ENCODE results near the gene BBOX1.

BBOX1 gene

DNA sequence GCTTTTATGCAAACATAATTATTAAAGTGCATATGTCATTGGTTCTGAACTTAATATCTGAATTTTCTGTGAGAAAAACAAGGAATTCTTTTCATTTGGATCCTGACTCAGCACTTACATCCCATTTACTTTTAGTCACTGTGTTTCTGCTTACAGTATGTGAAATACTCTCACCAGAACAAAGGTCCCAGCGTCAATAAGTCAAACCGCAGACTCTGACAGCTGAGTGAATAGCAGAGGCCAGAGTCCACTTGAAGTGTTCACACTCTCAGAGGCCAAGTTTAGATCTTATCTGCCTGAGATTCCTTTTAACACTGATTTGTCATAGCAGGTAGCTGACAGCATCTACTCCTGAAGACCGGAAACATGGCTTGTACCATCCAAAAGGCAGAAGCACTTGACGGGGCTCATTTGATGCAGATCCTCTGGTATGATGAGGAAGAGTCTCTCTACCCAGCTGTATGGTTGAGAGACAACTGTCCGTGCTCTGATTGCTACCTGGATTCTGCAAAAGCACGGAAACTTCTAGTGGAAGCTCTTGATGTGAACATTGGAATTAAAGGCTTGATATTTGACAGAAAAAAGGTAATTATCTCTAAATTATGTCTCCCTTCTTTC is 14.6 kb downstream of the BBOX1 start:
- Histone ChIP-seq H3K4me2 (ENCODE audit: low read length, poor library complexity, severe bottlenecking) (no peak overlapping the region), H3K18ac (ENCODE audit: low read depth in 1 of 2, low read length in 2 of 2) (no peak overlapping the region), H3K27me3 (ENCODE audit: control insufficient read depth in 1 of 2, insufficient read depth in 1 of 2, low read length in 2 of 2) (no peaks in the 10 kb centered on the region), H2BK12ac (ENCODE audit: low read length in 2 of 2) (no peak overlapping the region), H3K27ac (ENCODE audit: low read length, poor library complexity, severe bottlenecking) (no peak overlapping the region), H3K4me1 (ENCODE audit: control insufficient read depth, insufficient read depth, low read depth, low read length) (no peaks in the 10 kb centered on the region), H2BK15ac (ENCODE audit: low read depth, poor library complexity, severe bottlenecking) (no peak overlapping the region), H3K14ac (ENCODE audit: low read length in 2 of 2) (no peak overlapping the region), H3K9me3 (ENCODE audit: control insufficient read depth, low read length) (peaks cover 25% of the 10 kb centered on the region), H3K9ac (ENCODE audit: low read length) (no peak overlapping the region), H4K8ac (ENCODE audit: low read length) (no peak overlapping the region), H3K79me1 (replicated peaks; ENCODE audit: low read length, poor library complexity, severe bottlenecking) (no peaks in the 10 kb centered on the region), H2AK5ac (ENCODE audit: low read length, severe bottlenecking) (no peak overlapping the region), H2AFZ (ENCODE audit: low read depth, low read length) (no peak overlapping the region), H2BK120ac (ENCODE audit: low read depth, low read length) (no peak overlapping the region), H3K23ac (ENCODE audit: low read length in 2 of 2) (no peak overlapping the region), H4K91ac (ENCODE audit: low read length) (no peak overlapping the region), H3K4me3 (ENCODE audit: insufficient read depth in 1 of 2, low read depth in 1 of 2, low read length in 2 of 2) (no peak overlapping the region), H2BK5ac (ENCODE audit: low read depth, low read length, poor library complexity, severe bottlenecking) (no peak overlapping the region), H3K36me3 (ENCODE audit: control insufficient read depth in 1 of 2, insufficient read depth in 2 of 2, low read depth in 1 of 2, low read length in 2 of 2) (peaks cover 0 to 2% of the 10 kb centered on the region in 2 experiments), H3K4ac (ENCODE audit: low read depth in 1 of 2, low read length in 2 of 2) (no peak overlapping the region)
- 52% methylated on average over 6 of the region's 6 CpGs for WGBS
- peak; percentile 79 for DNase-seq

DNA sequence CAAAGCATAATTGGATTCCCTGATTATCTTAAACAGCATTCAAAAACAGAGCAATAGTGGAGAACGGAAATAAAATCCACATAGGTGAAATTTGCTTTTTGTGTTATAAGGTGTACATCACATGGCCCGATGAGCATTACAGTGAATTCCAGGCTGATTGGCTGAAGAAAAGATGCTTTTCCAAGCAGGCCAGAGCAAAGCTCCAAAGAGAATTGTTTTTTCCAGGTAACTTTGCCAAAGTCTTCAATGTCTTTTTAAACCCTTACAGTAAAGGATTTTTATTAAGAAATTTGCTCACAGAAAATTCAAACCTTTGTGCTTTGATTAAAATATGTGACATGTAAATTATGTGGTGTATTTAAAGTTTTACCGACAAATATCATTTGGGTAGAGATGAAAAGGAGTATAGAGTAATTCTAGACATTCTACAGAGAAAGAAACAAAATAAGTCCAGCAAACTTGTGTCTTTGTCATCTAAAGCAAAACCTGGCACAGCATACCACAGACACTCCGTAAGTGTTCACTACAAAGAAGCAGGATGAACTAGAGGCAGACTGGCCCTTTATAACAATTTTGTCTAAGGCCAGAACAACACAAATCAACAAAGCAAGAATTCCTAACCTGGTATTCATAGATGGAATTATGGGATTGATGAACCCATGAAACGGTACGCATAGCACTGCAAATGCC is 16.6 kb downstream of the BBOX1 start:
- Histone ChIP-seq H3K79me1 (replicated peaks; ENCODE audit: low read length, poor library complexity, severe bottlenecking) (no peaks in the 10 kb centered on the region), H3K27ac (ENCODE audit: low read length, poor library complexity, severe bottlenecking) (no peak overlapping the region), H3K9ac (ENCODE audit: low read length) (no peak overlapping the region), H2BK5ac (ENCODE audit: low read depth, low read length, poor library complexity, severe bottlenecking) (no peak overlapping the region), H3K4me2 (ENCODE audit: low read length, poor library complexity, severe bottlenecking) (no peak overlapping the region), H3K4me3 (ENCODE audit: insufficient read depth in 1 of 2, low read depth in 1 of 2, low read length in 2 of 2) (no peak overlapping the region), H3K9me3 (ENCODE audit: control insufficient read depth, low read length) (peaks cover 24% of the 10 kb centered on the region), H2BK15ac (ENCODE audit: low read depth, poor library complexity, severe bottlenecking) (no peak overlapping the region), H3K23ac (ENCODE audit: low read length in 2 of 2) (no peak overlapping the region), H3K27me3 (ENCODE audit: control insufficient read depth in 1 of 2, insufficient read depth in 1 of 2, low read length in 2 of 2) (no peaks in the 10 kb centered on the region), H3K4me1 (ENCODE audit: control insufficient read depth, insufficient read depth, low read depth, low read length) (no peaks in the 10 kb centered on the region), H2AFZ (ENCODE audit: low read depth, low read length) (no peak overlapping the region), H3K4ac (ENCODE audit: low read depth in 1 of 2, low read length in 2 of 2) (no peak overlapping the region), H3K18ac (ENCODE audit: low read depth in 1 of 2, low read length in 2 of 2) (no peak overlapping the region), H2BK12ac (ENCODE audit: low read length in 2 of 2) (no peak overlapping the region), H4K91ac (ENCODE audit: low read length) (no peak overlapping the region), H3K36me3 (ENCODE audit: control insufficient read depth in 1 of 2, insufficient read depth in 2 of 2, low read depth in 1 of 2, low read length in 2 of 2) (peaks cover 0 to 2% of the 10 kb centered on the region in 2 experiments), H2BK120ac (ENCODE audit: low read depth, low read length) (no peak overlapping the region), H4K8ac (ENCODE audit: low read length) (no peak overlapping the region), H3K14ac (ENCODE audit: low read length in 2 of 2) (no peak overlapping the region), H2AK5ac (ENCODE audit: low read length, severe bottlenecking) (no peak overlapping the region)
- WGBS = 94% methylated on average over 5 of the region's 6 CpGs
- DNase-seq = no peak

DNA sequence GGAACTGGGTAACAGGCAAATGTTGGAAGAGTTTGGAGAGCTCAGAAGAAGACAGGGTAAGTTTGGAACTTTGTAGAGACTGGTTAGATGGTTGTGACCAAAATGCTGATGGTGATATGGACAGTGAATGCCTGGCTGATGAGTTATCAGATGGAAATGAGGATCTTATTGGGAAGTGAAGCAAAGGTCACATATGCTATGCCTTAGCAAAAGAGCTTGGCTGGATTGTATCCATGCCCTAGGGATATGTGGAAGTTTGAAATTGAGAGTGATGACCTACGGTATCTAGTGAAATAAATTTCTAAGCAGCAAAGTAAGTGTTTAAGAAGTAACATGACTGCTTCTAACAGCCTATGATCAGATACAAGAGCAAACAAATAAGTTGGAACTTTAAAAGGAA is 17.8 kb downstream of the BBOX1 start:
- no peak overlapping the region for H3K4ac ChIP-seq (ENCODE audit: low read depth in 1 of 2, low read length in 2 of 2)
- no peaks in the 10 kb centered on the region for H3K27me3 ChIP-seq (ENCODE audit: control insufficient read depth in 1 of 2, insufficient read depth in 1 of 2, low read length in 2 of 2)
- no peak overlapping the region for H3K18ac ChIP-seq (ENCODE audit: low read depth in 1 of 2, low read length in 2 of 2)
- no peak overlapping the region for H2BK5ac ChIP-seq (ENCODE audit: low read depth, low read length, poor library complexity, severe bottlenecking)
- H2BK12ac ChIP-seq (ENCODE audit: low read length in 2 of 2) = no peak overlapping the region
- no peak for DNase-seq
- no peak overlapping the region for H3K9ac ChIP-seq (ENCODE audit: low read length)
- no peak overlapping the region for H4K91ac ChIP-seq (ENCODE audit: low read length)
- H3K4me2 ChIP-seq (ENCODE audit: low read length, poor library complexity, severe bottlenecking) = no peak overlapping the region
- no peak overlapping the region for H3K23ac ChIP-seq (ENCODE audit: low read length in 2 of 2)
- no peak overlapping the region for H2AK5ac ChIP-seq (ENCODE audit: low read length, severe bottlenecking)
- no peak overlapping the region for H3K27ac ChIP-seq (ENCODE audit: low read length, poor library complexity, severe bottlenecking)
- H3K36me3 ChIP-seq (ENCODE audit: control insufficient read depth in 1 of 2, insufficient read depth in 2 of 2, low read depth in 1 of 2, low read length in 2 of 2) = peaks cover 0 to 2% of the 10 kb centered on the region in 2 experiments
- H4K8ac ChIP-seq (ENCODE audit: low read length) = no peak overlapping the region
- WGBS = 100% methylated on average over 1 of the region's 1 CpG
- peak overlapping the region in 1 of 2 experiments; percentile 50 for H3K4me3 ChIP-seq (ENCODE audit: insufficient read depth in 1 of 2, low read depth in 1 of 2, low read length in 2 of 2)
- no peak overlapping the region for H2AFZ ChIP-seq (ENCODE audit: low read depth, low read length)
- no peaks in the 10 kb centered on the region for H3K79me1 ChIP-seq (replicated peaks; ENCODE audit: low read length, poor library complexity, severe bottlenecking)
- peaks cover 24% of the 10 kb centered on the region for H3K9me3 ChIP-seq (ENCODE audit: control insufficient read depth, low read length)
- no peak overlapping the region for H2BK15ac ChIP-seq (ENCODE audit: low read depth, poor library complexity, severe bottlenecking)
- H2BK120ac ChIP-seq (ENCODE audit: low read depth, low read length) = no peak overlapping the region
- H3K4me1 ChIP-seq (ENCODE audit: control insufficient read depth, insufficient read depth, low read depth, low read length) = no peaks in the 10 kb centered on the region
- H3K14ac ChIP-seq (ENCODE audit: low read length in 2 of 2) = no peak overlapping the region

DNA sequence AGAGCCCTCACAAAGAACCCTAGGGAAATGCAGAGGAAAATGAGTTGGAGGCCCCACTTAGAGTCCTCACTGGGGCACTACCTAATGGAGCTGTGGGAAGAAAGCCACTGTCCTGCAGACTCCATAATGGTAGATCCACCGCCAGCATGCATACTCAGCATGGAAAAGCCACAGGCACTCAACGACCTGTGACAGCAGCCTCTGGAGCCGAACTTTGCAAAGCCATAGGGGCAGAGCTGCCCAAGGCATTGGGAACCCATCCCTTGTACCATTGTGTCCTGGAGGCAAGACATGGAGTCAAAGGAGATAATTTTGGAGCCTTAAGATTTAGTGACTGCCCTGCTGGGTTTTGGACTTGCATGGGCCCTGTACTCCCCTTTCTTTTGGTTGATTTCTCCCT is 18.8 kb downstream of the BBOX1 start:
- no peak overlapping the region for H4K91ac ChIP-seq (ENCODE audit: low read length)
- peaks cover 0 to 2% of the 10 kb centered on the region in 2 experiments for H3K36me3 ChIP-seq (ENCODE audit: control insufficient read depth in 1 of 2, insufficient read depth in 2 of 2, low read depth in 1 of 2, low read length in 2 of 2)
- no peak overlapping the region for H4K8ac ChIP-seq (ENCODE audit: low read length)
- H3K4me3 ChIP-seq (ENCODE audit: insufficient read depth in 1 of 2, low read depth in 1 of 2, low read length in 2 of 2) = peak overlapping the region in 1 of 2 experiments; percentile 50
- H2BK15ac ChIP-seq (ENCODE audit: low read depth, poor library complexity, severe bottlenecking) = no peak overlapping the region
- H3K14ac ChIP-seq (ENCODE audit: low read length in 2 of 2) = no peak overlapping the region
- H3K79me1 ChIP-seq (replicated peaks; ENCODE audit: low read length, poor library complexity, severe bottlenecking) = no peaks in the 10 kb centered on the region
- H3K18ac ChIP-seq (ENCODE audit: low read depth in 1 of 2, low read length in 2 of 2) = no peak overlapping the region
- DNase-seq = no peak
- H3K4ac ChIP-seq (ENCODE audit: low read depth in 1 of 2, low read length in 2 of 2) = no peak overlapping the region
- WGBS = 81% methylated on average over 3 of the region's 3 CpGs
- no peak overlapping the region for H2BK5ac ChIP-seq (ENCODE audit: low read depth, low read length, poor library complexity, severe bottlenecking)
- H2AK5ac ChIP-seq (ENCODE audit: low read length, severe bottlenecking) = no peak overlapping the region
- no peaks in the 10 kb centered on the region for H3K27me3 ChIP-seq (ENCODE audit: control insufficient read depth in 1 of 2, insufficient read depth in 1 of 2, low read length in 2 of 2)
- no peak overlapping the region for H3K4me2 ChIP-seq (ENCODE audit: low read length, poor library complexity, severe bottlenecking)
- H2AFZ ChIP-seq (ENCODE audit: low read depth, low read length) = no peak overlapping the region
- H3K4me1 ChIP-seq (ENCODE audit: control insufficient read depth, insufficient read depth, low read depth, low read length) = no peaks in the 10 kb centered on the region
- H2BK12ac ChIP-seq (ENCODE audit: low read length in 2 of 2) = no peak overlapping the region
- H3K9me3 ChIP-seq (ENCODE audit: control insufficient read depth, low read length) = peaks cover 24% of the 10 kb centered on the region
- H3K27ac ChIP-seq (ENCODE audit: low read length, poor library complexity, severe bottlenecking) = no peak overlapping the region
- no peak overlapping the region for H2BK120ac ChIP-seq (ENCODE audit: low read depth, low read length)
- H3K23ac ChIP-seq (ENCODE audit: low read length in 2 of 2) = no peak overlapping the region
- no peak overlapping the region for H3K9ac ChIP-seq (ENCODE audit: low read length)

Data from mesenchymal stem cell (in vitro differentiated cells and primary cell).